ENCODE results near the gene SIGLEC5.

DNA sequence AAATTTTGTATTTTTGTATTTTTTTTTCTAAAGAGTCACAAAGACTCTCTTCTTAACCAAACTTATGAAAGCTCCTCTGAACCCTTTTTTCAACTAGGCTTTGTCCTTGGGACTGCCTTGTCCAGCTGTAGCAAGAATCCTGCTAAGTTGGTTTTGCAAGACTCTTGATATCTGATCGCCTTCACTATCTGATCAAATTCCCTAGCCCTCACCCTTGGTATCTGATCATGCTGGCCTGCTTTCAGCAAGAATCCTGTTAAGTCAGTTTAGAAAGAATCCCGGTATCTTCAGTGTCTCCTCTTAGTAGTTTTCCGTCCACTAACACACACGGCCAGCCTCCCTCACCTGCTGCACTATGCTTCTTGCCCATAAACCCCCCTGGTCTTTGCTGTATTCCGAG, 1.9 kb upstream of the SIGLEC5 start:
- TF ChIP-seq, protein P1, sequence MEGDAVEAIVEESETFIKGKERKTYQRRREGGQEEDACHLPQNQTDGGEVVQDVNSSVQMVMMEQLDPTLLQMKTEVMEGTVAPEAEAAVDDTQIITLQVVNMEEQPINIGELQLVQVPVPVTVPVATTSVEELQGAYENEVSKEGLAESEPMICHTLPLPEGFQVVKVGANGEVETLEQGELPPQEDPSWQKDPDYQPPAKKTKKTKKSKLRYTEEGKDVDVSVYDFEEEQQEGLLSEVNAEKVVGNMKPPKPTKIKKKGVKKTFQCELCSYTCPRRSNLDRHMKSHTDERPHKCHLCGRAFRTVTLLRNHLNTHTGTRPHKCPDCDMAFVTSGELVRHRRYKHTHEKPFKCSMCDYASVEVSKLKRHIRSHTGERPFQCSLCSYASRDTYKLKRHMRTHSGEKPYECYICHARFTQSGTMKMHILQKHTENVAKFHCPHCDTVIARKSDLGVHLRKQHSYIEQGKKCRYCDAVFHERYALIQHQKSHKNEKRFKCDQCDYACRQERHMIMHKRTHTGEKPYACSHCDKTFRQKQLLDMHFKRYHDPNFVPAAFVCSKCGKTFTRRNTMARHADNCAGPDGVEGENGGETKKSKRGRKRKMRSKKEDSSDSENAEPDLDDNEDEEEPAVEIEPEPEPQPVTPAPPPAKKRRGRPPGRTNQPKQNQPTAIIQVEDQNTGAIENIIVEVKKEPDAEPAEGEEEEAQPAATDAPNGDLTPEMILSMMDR (conservative IDR thresholded peaks at IDR 0.05; ENCODE audit: low read depth in 2 of 2): no peak
- TF ChIP-seq EZH2 (IDR thresholded peaks at IDR 0.05; ENCODE audit: low read depth, unreplicated experiment) (no peak), EZH2phosphoT487 (IDR thresholded peaks at IDR 0.05; ENCODE audit: unreplicated experiment) (no peak), STAT1 (IDR thresholded peaks at IDR 0.05; ENCODE audit: unreplicated experiment) (no peak), JUNB (IDR thresholded peaks at IDR 0.05; ENCODE audit: unreplicated experiment) (no peak), POLR2AphosphoS5 (IDR thresholded peaks at IDR 0.05; ENCODE audit: low read depth) (no peak), CREB1 (CRISPR knock-in tag; IDR thresholded peaks at IDR 0.05; ENCODE audit: low read depth) (no peak), NANOG (IDR thresholded peaks at IDR 0.05; ENCODE audit: borderline replicate concordance) (no peak), ZNF114 (CRISPR knock-in tag; IDR thresholded peaks at IDR 0.05) (no peak), ZNF331 (CRISPR knock-in tag; IDR thresholded peaks at IDR 0.05; ENCODE audit: low read depth) (no peak)
- TF ChIP-seq, protein P2, sequence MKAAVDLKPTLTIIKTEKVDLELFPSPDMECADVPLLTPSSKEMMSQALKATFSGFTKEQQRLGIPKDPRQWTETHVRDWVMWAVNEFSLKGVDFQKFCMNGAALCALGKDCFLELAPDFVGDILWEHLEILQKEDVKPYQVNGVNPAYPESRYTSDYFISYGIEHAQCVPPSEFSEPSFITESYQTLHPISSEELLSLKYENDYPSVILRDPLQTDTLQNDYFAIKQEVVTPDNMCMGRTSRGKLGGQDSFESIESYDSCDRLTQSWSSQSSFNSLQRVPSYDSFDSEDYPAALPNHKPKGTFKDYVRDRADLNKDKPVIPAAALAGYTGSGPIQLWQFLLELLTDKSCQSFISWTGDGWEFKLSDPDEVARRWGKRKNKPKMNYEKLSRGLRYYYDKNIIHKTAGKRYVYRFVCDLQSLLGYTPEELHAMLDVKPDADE (IDR thresholded peaks at IDR 0.05): no peak
- TF ChIP-seq, protein P3, sequence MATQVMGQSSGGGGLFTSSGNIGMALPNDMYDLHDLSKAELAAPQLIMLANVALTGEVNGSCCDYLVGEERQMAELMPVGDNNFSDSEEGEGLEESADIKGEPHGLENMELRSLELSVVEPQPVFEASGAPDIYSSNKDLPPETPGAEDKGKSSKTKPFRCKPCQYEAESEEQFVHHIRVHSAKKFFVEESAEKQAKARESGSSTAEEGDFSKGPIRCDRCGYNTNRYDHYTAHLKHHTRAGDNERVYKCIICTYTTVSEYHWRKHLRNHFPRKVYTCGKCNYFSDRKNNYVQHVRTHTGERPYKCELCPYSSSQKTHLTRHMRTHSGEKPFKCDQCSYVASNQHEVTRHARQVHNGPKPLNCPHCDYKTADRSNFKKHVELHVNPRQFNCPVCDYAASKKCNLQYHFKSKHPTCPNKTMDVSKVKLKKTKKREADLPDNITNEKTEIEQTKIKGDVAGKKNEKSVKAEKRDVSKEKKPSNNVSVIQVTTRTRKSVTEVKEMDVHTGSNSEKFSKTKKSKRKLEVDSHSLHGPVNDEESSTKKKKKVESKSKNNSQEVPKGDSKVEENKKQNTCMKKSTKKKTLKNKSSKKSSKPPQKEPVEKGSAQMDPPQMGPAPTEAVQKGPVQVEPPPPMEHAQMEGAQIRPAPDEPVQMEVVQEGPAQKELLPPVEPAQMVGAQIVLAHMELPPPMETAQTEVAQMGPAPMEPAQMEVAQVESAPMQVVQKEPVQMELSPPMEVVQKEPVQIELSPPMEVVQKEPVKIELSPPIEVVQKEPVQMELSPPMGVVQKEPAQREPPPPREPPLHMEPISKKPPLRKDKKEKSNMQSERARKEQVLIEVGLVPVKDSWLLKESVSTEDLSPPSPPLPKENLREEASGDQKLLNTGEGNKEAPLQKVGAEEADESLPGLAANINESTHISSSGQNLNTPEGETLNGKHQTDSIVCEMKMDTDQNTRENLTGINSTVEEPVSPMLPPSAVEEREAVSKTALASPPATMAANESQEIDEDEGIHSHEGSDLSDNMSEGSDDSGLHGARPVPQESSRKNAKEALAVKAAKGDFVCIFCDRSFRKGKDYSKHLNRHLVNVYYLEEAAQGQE (IDR thresholded peaks at IDR 0.05; ENCODE audit: unreplicated experiment): no peak
- TF ChIP-seq, protein P4, sequence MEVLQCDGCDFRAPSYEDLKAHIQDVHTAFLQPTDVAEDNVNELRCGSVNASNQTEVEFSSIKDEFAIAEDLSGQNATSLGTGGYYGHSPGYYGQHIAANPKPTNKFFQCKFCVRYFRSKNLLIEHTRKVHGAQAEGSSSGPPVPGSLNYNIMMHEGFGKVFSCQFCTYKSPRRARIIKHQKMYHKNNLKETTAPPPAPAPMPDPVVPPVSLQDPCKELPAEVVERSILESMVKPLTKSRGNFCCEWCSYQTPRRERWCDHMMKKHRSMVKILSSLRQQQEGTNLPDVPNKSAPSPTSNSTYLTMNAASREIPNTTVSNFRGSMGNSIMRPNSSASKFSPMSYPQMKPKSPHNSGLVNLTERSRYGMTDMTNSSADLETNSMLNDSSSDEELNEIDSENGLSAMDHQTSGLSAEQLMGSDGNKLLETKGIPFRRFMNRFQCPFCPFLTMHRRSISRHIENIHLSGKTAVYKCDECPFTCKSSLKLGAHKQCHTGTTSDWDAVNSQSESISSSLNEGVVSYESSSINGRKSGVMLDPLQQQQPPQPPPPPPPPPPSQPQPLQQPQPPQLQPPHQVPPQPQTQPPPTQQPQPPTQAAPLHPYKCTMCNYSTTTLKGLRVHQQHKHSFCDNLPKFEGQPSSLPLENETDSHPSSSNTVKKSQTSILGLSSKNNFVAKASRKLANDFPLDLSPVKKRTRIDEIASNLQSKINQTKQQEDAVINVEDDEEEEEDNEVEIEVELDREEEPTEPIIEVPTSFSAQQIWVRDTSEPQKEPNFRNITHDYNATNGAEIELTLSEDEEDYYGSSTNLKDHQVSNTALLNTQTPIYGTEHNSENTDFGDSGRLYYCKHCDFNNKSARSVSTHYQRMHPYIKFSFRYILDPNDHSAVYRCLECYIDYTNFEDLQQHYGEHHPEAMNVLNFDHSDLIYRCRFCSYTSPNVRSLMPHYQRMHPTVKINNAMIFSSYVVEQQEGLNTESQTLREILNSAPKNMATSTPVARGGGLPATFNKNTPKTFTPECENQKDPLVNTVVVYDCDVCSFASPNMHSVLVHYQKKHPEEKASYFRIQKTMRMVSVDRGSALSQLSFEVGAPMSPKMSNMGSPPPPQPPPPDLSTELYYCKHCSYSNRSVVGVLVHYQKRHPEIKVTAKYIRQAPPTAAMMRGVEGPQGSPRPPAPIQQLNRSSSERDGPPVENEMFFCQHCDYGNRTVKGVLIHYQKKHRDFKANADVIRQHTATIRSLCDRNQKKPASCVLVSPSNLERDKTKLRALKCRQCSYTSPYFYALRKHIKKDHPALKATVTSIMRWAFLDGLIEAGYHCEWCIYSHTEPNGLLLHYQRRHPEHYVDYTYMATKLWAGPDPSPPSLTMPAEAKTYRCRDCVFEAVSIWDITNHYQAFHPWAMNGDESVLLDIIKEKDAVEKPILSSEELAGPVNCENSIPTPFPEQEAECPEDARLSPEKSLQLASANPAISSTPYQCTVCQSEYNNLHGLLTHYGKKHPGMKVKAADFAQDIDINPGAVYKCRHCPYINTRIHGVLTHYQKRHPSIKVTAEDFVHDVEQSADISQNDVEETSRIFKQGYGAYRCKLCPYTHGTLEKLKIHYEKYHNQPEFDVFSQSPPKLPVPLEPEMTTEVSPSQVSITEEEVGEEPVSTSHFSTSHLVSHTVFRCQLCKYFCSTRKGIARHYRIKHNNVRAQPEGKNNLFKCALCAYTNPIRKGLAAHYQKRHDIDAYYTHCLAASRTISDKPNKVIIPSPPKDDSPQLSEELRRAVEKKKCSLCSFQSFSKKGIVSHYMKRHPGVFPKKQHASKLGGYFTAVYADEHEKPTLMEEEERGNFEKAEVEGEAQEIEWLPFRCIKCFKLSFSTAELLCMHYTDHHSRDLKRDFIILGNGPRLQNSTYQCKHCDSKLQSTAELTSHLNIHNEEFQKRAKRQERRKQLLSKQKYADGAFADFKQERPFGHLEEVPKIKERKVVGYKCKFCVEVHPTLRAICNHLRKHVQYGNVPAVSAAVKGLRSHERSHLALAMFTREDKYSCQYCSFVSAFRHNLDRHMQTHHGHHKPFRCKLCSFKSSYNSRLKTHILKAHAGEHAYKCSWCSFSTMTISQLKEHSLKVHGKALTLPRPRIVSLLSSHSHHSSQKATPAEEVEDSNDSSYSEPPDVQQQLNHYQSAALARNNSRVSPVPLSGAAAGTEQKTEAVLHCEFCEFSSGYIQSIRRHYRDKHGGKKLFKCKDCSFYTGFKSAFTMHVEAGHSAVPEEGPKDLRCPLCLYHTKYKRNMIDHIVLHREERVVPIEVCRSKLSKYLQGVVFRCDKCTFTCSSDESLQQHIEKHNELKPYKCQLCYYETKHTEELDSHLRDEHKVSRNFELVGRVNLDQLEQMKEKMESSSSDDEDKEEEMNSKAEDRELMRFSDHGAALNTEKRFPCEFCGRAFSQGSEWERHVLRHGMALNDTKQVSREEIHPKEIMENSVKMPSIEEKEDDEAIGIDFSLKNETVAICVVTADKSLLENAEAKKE (CRISPR knock-in tag; IDR thresholded peaks at IDR 0.05): no peak
